ENCODE results near the gene SRXN1.
"Not testable (repeated sequence)": the region's sequence is repeated elsewhere in the genome, so short reads cannot be mapped to it uniquely, and the experiment has no call there.

Gene SRXN1

GRCh38 chr20:653110-653589 is at the start of gene SRXN1:
TSS of gene SRXN1 (minus strand) at chr20:653200. CDS start at chr20:653185, 15 bp downstream.
- no peak for DNase-seq

- DNase-seq: no peak
Observed at GRCh38 chr20:701401-702129, 48.6 kb upstream of the SRXN1 start.

- no peak for DNase-seq
Observed at GRCh38 chr20:699811-700338, 46.9 kb upstream of the SRXN1 start.

- no peak for DNase-seq
Observed at GRCh38 chr20:699342-699741, 46.3 kb upstream of the SRXN1 start.

GRCh38 chr20:698276-698675 is 45.3 kb upstream of the SRXN1 start:
- DNase-seq: no peak

- DNase-seq: no peak
Observed at GRCh38 chr20:697826-698225, 44.8 kb upstream of the SRXN1 start.

- no peak for DNase-seq
Observed at GRCh38 chr20:695165-695866, 42.3 kb upstream of the SRXN1 start.

- no peak for DNase-seq
Observed at GRCh38 chr20:694496-694895, 41.5 kb upstream of the SRXN1 start.

- not testable (repeated sequence) for DNase-seq
Observed at GRCh38 chr20:693786-694185, 40.8 kb upstream of the SRXN1 start.

GRCh38 chr20:692044-692443 is 39.0 kb upstream of the SRXN1 start:
- DNase-seq: no peak

GRCh38 chr20:689947-690346 is 36.9 kb upstream of the SRXN1 start:
- DNase-seq: no peak

GRCh38 chr20:689348-689747 is 36.3 kb upstream of the SRXN1 start:
- DNase-seq: no peak

- no peak for DNase-seq
Observed at GRCh38 chr20:688809-689212, 35.8 kb upstream of the SRXN1 start.

GRCh38 chr20:687468-688203 is 34.6 kb upstream of the SRXN1 start:
- no peak for DNase-seq

GRCh38 chr20:684676-685319 is 31.8 kb upstream of the SRXN1 start:
- DNase-seq: no peak

- no peak for DNase-seq
Observed at GRCh38 chr20:682123-682522, 29.1 kb upstream of the SRXN1 start.

- no peak for DNase-seq
Observed at GRCh38 chr20:680638-681187, 27.7 kb upstream of the SRXN1 start.

- no peak for DNase-seq
Observed at GRCh38 chr20:677957-678356, 25.0 kb upstream of the SRXN1 start.

GRCh38 chr20:676967-677366 is 24.0 kb upstream of the SRXN1 start:
- no peak for DNase-seq

- DNase-seq: no peak
Observed at GRCh38 chr20:676315-676937, 23.4 kb upstream of the SRXN1 start.

- DNase-seq: no peak
Observed at GRCh38 chr20:675453-676314, 22.7 kb upstream of the SRXN1 start, which contains the start of gene SCRT2. TSS of gene SCRT2 (minus strand) at chr20:675802. CDS start at chr20:675601, 201 bp downstream.

Measured in NCI-H2107 (cell line).